Panc1 (cell line): Measurements from ENCODE around the gene RASGRF2.

Experiments
- POLR2AphosphoS5 ChIP-seq: IDR thresholded peaks from 2 replicates; pipeline ENCODE4 v1.6.1; 2012; ENCODE audit warnings: mild to moderate bottlenecking, low read depth, low read length, moderate library complexity
- SIN3A ChIP-seq: IDR thresholded peaks from 2 replicates; pipeline ENCODE4 v1.6.1; 2012; ENCODE audit warnings: low read depth, mild to moderate bottlenecking, low read length, moderate library complexity, borderline replicate concordance; ENCODE audit not compliant: insufficient read depth
- TCF7L2 ChIP-seq: IDR thresholded peaks from 2 replicates; pipeline ENCODE4 v1.6.1; 2011; ENCODE audit warnings: mild to moderate bottlenecking, low read depth, low read length, inconsistent platforms
- TF ChIP-seq, protein P1 (sequence below): fragments of 450-650 bp; IDR thresholded peaks from 2 replicates; pipeline ENCODE4 v1.5.1; 2017; ENCODE audit warnings: mild to moderate bottlenecking
- TF ChIP-seq, protein P2 (sequence below), 2 experiments: IDR thresholded peaks; 2 replicates each; pipeline ENCODE4 v1.6.1; 2011 to 2012; ENCODE audit warnings: low read depth in 2 of 2, control low read depth in 1 of 2, low read length in 1 of 2, mild to moderate bottlenecking in 1 of 2, moderate library complexity in 1 of 2; ENCODE audit not compliant: insufficient read depth in 1 of 2

DNA sequence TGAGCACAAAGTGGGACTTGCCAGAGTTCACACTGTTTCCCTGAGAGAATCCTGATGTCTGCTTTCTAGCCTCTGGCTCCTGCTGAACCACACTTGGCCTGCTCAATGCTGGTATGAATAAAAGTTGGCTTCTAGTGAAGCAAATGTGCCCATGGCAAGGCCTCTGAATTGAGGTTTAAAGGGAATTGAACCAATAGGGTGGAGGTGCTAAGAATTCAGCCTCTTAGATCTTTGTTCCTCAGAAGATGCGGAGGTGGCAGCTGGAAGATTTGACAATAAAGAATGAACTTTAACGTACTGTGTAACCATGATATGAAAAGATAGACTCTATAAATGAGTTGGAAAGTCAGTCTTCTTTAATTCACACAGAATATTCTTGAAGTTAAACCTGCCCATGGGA, 57.2 kb downstream of the RASGRF2 start:
- TF ChIP-seq, protein P1, sequence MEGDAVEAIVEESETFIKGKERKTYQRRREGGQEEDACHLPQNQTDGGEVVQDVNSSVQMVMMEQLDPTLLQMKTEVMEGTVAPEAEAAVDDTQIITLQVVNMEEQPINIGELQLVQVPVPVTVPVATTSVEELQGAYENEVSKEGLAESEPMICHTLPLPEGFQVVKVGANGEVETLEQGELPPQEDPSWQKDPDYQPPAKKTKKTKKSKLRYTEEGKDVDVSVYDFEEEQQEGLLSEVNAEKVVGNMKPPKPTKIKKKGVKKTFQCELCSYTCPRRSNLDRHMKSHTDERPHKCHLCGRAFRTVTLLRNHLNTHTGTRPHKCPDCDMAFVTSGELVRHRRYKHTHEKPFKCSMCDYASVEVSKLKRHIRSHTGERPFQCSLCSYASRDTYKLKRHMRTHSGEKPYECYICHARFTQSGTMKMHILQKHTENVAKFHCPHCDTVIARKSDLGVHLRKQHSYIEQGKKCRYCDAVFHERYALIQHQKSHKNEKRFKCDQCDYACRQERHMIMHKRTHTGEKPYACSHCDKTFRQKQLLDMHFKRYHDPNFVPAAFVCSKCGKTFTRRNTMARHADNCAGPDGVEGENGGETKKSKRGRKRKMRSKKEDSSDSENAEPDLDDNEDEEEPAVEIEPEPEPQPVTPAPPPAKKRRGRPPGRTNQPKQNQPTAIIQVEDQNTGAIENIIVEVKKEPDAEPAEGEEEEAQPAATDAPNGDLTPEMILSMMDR = no peak
- no peak for TF ChIP-seq POLR2AphosphoS5
- TF ChIP-seq, protein P2, sequence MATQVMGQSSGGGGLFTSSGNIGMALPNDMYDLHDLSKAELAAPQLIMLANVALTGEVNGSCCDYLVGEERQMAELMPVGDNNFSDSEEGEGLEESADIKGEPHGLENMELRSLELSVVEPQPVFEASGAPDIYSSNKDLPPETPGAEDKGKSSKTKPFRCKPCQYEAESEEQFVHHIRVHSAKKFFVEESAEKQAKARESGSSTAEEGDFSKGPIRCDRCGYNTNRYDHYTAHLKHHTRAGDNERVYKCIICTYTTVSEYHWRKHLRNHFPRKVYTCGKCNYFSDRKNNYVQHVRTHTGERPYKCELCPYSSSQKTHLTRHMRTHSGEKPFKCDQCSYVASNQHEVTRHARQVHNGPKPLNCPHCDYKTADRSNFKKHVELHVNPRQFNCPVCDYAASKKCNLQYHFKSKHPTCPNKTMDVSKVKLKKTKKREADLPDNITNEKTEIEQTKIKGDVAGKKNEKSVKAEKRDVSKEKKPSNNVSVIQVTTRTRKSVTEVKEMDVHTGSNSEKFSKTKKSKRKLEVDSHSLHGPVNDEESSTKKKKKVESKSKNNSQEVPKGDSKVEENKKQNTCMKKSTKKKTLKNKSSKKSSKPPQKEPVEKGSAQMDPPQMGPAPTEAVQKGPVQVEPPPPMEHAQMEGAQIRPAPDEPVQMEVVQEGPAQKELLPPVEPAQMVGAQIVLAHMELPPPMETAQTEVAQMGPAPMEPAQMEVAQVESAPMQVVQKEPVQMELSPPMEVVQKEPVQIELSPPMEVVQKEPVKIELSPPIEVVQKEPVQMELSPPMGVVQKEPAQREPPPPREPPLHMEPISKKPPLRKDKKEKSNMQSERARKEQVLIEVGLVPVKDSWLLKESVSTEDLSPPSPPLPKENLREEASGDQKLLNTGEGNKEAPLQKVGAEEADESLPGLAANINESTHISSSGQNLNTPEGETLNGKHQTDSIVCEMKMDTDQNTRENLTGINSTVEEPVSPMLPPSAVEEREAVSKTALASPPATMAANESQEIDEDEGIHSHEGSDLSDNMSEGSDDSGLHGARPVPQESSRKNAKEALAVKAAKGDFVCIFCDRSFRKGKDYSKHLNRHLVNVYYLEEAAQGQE (IDR thresholded peaks at IDR 0.05; ENCODE audit: insufficient read depth in 1 of 2, low read depth in 2 of 2, low read length in 1 of 2) = no peak
- TF ChIP-seq TCF7L2 = no peak
- TF ChIP-seq SIN3A = no peak
